Esophagus muscularis mucosa (tissue), 4 donors: Measurements from ENCODE around the gene MRPL1. TPM values are rescaled to one million over a fixed set of nuclear protein-coding genes. Genes with fewer than 3 reads are reported as not detected.

ENCODE experiments used
- DNase-seq: peaks from one replicate; pipeline ENCODE4 v3.0.0-alpha.2; 2017; ENCODE audit errors: extremely low spot score
- H3K27ac ChIP-seq, 4 donors: fragments of 200-600 bp; sonication (generic); replicated peaks in 1 of 4; 1 replicate in 3 of 4; 2 replicates in 1 of 4; pipeline ENCODE4 v1.5.1; 2016 to 2019; ENCODE audit warnings: mild to moderate bottlenecking in 1 of 4
- H3K27me3 ChIP-seq, 4 donors: fragments of 200-600 bp; sonication (generic); one replicate each; pipeline versions ENCODE4 v1.5.1 to v1.6.0; 2016 to 2019
- H3K36me3 ChIP-seq, 4 donors: fragments of 200-600 bp; sonication (generic); one replicate each; pipeline ENCODE4 v1.5.1; 2016 to 2019
- H3K4me1 ChIP-seq, 4 donors: fragments of 200-600 bp; sonication (generic); one replicate each; pipeline ENCODE4 v1.5.1; 2016 to 2019
- H3K4me3 ChIP-seq, 4 donors: fragments of 200-600 bp; sonication (generic); 1 replicate in 2 of 4; 2 replicates in 2 of 4; pipeline ENCODE4 v1.5.1; 2016 to 2019; ENCODE audit warnings: mild to moderate bottlenecking in 4 of 4, moderate library complexity in 1 of 4
- H3K9me3 ChIP-seq, 4 donors: fragments of 200-600 bp; sonication (generic); 1 replicate in 3 of 4; 2 replicates in 1 of 4; pipeline ENCODE4 v1.5.1; 2016 to 2019
- EP300 ChIP-seq: sonication (generic); formaldehyde crosslinking; IDR thresholded peaks from one replicate; pipeline ENCODE4 v1.6.1; 2017; ENCODE audit warnings: antibody characterized with exemption
- POLR2A ChIP-seq: fragments of 450-650 bp; IDR thresholded peaks from one replicate; pipeline ENCODE4 v1.6.1; 2017; ENCODE audit warnings: antibody characterized with exemption, moderate library complexity, mild to moderate bottlenecking, low read depth
- POLR2AphosphoS5 ChIP-seq, 2 donors: sonication (generic); formaldehyde crosslinking; IDR thresholded peaks; one replicate each; pipeline ENCODE4 v1.6.1; 2017; ENCODE audit warnings: antibody characterized with exemption in 2 of 2
- WGBS: methylation state at CpG from one replicate; pipeline ENCODE4 v1.1.5; 2018; 5-methylcytosine and 5-hydroxymethylcytosine counted together
- intact Hi-C: fragments of 100-400 bp; cut with DNase I; formaldehyde crosslinking; loops from one replicate; pipeline ENCODE4 v1.15.1; 2023
- total RNA-seq, 4 donors: library from RNA; depleted of rRNA; stranded (reverse); fragments of >200 nt; gene quantifications; one replicate each; pipeline versions ENCODE4 v1.1.0 to v1.2.1, GENCODE V29; 2016
- TF ChIP-seq, protein P1 (sequence below), 3 experiments: fragments of 200-600 bp in 2 of 3; fragments of 450-650 bp in 1 of 3; sonication (generic) in 2 of 3; IDR thresholded peaks; one replicate each; pipeline ENCODE4 v1.5.1; 2017 to 2019; ENCODE audit warnings: antibody characterized with exemption in 3 of 3, mild to moderate bottlenecking in 2 of 3, moderate library complexity in 1 of 3

MRPL1 gene
- total RNA-seq, 4 donors from 2014 or later, result 16.6 to 28.2 (median 19.5) TPM

DNA sequence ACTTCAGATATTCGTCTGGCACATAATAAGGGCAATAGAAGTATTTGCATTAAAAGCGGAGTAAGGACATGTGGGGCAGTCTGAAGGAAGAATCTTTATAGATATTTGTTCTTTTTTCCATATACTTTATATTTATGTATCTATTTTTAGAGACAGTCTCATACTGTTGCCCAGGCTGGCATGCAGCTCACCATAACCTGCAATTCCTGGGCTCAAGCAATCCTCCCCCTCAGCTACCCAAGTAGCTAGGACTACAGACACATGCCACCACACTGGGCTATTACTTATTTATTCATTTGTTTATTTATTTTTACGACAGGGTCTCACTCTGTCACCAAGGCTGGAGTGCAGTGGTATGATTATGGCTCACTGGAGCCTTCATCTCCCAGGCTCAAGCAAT, 16.7 kb upstream of the MRPL1 start:
- no peak for TF ChIP-seq POLR2A
- no peak for TF ChIP-seq POLR2AphosphoS5 (IDR thresholded peaks at IDR 0.05)
- TF ChIP-seq, protein P1, sequence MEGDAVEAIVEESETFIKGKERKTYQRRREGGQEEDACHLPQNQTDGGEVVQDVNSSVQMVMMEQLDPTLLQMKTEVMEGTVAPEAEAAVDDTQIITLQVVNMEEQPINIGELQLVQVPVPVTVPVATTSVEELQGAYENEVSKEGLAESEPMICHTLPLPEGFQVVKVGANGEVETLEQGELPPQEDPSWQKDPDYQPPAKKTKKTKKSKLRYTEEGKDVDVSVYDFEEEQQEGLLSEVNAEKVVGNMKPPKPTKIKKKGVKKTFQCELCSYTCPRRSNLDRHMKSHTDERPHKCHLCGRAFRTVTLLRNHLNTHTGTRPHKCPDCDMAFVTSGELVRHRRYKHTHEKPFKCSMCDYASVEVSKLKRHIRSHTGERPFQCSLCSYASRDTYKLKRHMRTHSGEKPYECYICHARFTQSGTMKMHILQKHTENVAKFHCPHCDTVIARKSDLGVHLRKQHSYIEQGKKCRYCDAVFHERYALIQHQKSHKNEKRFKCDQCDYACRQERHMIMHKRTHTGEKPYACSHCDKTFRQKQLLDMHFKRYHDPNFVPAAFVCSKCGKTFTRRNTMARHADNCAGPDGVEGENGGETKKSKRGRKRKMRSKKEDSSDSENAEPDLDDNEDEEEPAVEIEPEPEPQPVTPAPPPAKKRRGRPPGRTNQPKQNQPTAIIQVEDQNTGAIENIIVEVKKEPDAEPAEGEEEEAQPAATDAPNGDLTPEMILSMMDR (IDR thresholded peaks at IDR 0.05), result no peak
- no peak for TF ChIP-seq EP300
- H3K9me3 ChIP-seq, result no peaks in the 10 kb centered on the region
- H3K4me1 ChIP-seq, result no peaks in the 10 kb centered on the region
- peaks cover 0 to 15% (median 0%) of the 10 kb centered on the region in 4 donors for H3K27me3 ChIP-seq
- H3K27ac ChIP-seq, result no peak overlapping the region
- WGBS, result 89% methylated on average over 3 of the region's 3 CpGs
- H3K4me3 ChIP-seq, result no peak overlapping the region
- intact Hi-C loops, result no loop called here
- no peaks in the 10 kb centered on the region for H3K36me3 ChIP-seq
- no peak for DNase-seq

- Histone ChIP-seq H3K27me3 (peaks cover 0 to 15% (median 0%) of the 10 kb centered on the region in 4 donors), H3K27ac (no peak overlapping the region), H3K4me3 (no peak overlapping the region), H3K4me1 (no peaks in the 10 kb centered on the region), H3K36me3 (no peaks in the 10 kb centered on the region), H3K9me3 (no peaks in the 10 kb centered on the region)
- no peak for TF ChIP-seq POLR2AphosphoS5 (IDR thresholded peaks at IDR 0.05)
- no peak for TF ChIP-seq POLR2A
- no peak for TF ChIP-seq EP300
- TF ChIP-seq, protein P1 (IDR thresholded peaks at IDR 0.05), result no peak
- intact Hi-C loops, result no loop called here
- no peak for DNase-seq
- 98% methylated on average over 6 of the region's 6 CpGs for whole genome bisulfite sequencing
These were observed 14.1 kb upstream of the MRPL1 start for GRCh38 chr4:77848508-77848907.

- no peaks in the 10 kb centered on the region for H3K36me3 ChIP-seq
- 96% methylated on average over 11 of the region's 12 CpGs for WGBS
- peaks cover 0 to 15% (median 0%) of the 10 kb centered on the region in 4 donors for H3K27me3 ChIP-seq
- TF ChIP-seq, protein P1 (IDR thresholded peaks at IDR 0.05), result no peak
- no peaks in the 10 kb centered on the region for H3K4me1 ChIP-seq
- no peaks in the 10 kb centered on the region for H3K9me3 ChIP-seq
- intact Hi-C loops, result no loop called here
- H3K27ac ChIP-seq, result no peak overlapping the region
- H3K4me3 ChIP-seq, result no peak overlapping the region
- no peak for DNase-seq
These were observed 13.2 kb upstream of the MRPL1 start for GRCh38 chr4:77849278-77849965.

DNA sequence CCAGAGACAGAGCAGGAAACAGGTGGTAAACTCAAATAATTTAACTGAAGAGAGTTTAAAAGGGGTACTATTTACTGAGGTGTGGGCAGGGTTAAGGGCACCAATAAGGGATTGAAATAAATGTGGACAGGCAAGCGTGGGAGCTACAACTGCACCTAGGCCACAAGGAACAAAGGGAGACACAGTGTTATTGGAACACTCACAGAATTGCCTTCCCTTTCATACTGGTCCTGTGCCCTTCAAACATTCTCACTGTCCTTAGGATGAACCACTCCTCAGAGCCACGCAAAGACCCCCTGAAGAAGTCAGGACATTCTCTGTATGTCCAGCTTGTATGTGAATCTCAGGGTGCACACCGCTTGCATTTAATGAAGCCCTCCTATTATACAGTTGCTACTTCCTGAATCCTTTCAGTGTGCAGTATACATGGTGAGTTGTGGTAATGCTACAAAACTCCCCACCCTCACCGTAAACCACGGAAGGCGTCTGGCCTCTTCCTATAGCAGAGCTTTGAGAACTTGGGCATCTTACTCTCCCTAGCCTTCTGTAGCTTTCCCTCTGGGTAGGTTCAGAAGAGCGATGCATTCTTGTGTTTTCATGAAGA, 9.6 kb upstream of the MRPL1 start:
- no peak for TF ChIP-seq POLR2A
- no peak for TF ChIP-seq EP300
- TF ChIP-seq POLR2AphosphoS5 (IDR thresholded peaks at IDR 0.05), result no peak
- TF ChIP-seq, protein P1 (IDR thresholded peaks at IDR 0.05), result no peak
- no peaks in the 10 kb centered on the region for H3K4me1 ChIP-seq
- no peak for DNase-seq
- 64% methylated on average over 7 of the region's 7 CpGs for WGBS
- H3K4me3 ChIP-seq, result no peak overlapping the region
- intact Hi-C loops, result no loop called here
- H3K36me3 ChIP-seq, result no peaks in the 10 kb centered on the region
- peaks cover 0 to 15% (median 0%) of the 10 kb centered on the region in 4 donors for H3K27me3 ChIP-seq
- H3K9me3 ChIP-seq, result no peaks in the 10 kb centered on the region
- no peak overlapping the region for H3K27ac ChIP-seq
